ENCODE results near the gene FETUB. TPM values are rescaled to one million over a fixed set of nuclear protein-coding genes. Genes with fewer than 3 reads are reported as not detected.

FETUB gene
- total and polyA plus RNA-seq, 2 of the 8 experiments (the other 6 are each of a cell fraction or from before 2014, with no cell fraction given), result 0.15 TPM; not detected in 1

DNA sequence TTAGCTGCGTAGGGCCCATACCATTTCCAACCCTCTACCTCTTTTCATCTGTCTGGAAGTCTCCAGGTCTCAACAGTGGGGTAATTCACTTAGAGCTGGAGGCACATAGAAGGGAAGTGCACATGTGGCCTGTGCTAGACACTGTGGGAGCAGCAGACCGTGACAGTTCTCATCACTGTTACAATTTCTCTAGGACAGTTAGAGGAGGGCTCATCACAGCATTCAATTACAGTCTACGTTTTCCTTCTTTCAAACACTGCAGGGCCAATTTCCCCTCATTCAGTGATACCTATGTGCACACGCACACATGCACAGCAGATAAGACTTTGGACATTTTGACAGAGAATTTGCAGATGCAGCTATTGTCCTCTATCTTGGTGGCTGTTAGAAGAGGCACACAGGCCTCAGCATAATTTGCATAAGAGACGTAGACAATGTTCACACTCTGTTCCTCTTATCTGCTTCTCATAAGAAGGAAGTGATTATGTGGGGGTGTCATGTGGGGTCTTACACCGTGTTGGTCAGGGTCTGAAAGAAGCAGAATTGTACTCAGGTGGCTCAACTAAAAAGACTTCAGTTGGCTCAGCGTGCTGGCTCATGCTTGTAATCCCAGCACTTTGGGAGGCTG lies 13.0 kb downstream of the FETUB start:
- peaks cover 0 to 5% (median 3%) of the 10 kb centered on the region in 4 experiments; a peak in 3 of 7 replicates for H3K4me1 ChIP-seq (replicated peaks in 1 of 4; ENCODE audit: control insufficient read depth in 3 of 4, insufficient read depth in 4 of 4, low read length in 3 of 4)
- H2AK5ac ChIP-seq (ENCODE audit: low read depth, low read length), result no peak overlapping the region
- POLR2A ChIA-PET (ENCODE audit: partially characterized antibody), result interaction anchor here (0.6 to 3.7 kb wide), 9 partner anchors 10 to 130 kb away, joined by 3 to 26 read pairs (median 3); partner anchors contain the start of gene EIF4A2
- H3K36me3 ChIP-seq (ENCODE audit: control insufficient read depth in 2 of 4, insufficient read depth in 4 of 4, low read length in 3 of 4), result no peaks in the 10 kb centered on the region
- FAIRE-seq (no peak), DNase-seq (ENCODE audit: low read depth in 1 of 2, low spot score in 2 of 2) (no peak)
- 0 out of 4 replicates have a peak, but pooled peaks cover 0 to 3% of the 10 kb centered on the region in 2 experiments for H3K9me3 ChIP-seq (ENCODE audit: insufficient read depth in 2 of 2, low read depth in 1 of 2, low read length in 1 of 2)
- H3K79me2 ChIP-seq (ENCODE audit: control insufficient read depth in 1 of 2, insufficient read depth in 2 of 2, low read length in 2 of 2), result no peaks in the 10 kb centered on the region; a peak in 1 of 4 replicates
- no peak overlapping the region for H3K27ac ChIP-seq (ENCODE audit: low read depth, low read length)
- no peaks in the 10 kb centered on the region for H4K20me1 ChIP-seq (replicated peaks in 1 of 2; ENCODE audit: control insufficient read depth in 1 of 2, insufficient read depth in 2 of 2, low read length in 2 of 2)
- H3K27me3 ChIP-seq (replicated peaks in 1 of 4; ENCODE audit: control insufficient read depth in 3 of 4, extremely low read depth in 1 of 4, insufficient read depth in 3 of 4, low read length in 3 of 4), result no peaks in the 10 kb centered on the region
- CTCF ChIA-PET (ENCODE audit: partially characterized antibody), result interaction anchor here (0.6 to 2.9 kb wide), 13 partner anchors 9 to 211 kb away, joined by 3 to 34 read pairs (median 5); partner anchors contain the start of gene AHSG
- H2BK5ac ChIP-seq (ENCODE audit: low read depth, low read length), result no peak overlapping the region
- H4K5ac ChIP-seq (ENCODE audit: insufficient read length, low read depth, low read length), result no peak overlapping the region
- no peaks in the 10 kb centered on the region; the same call in 1 of the 2 replicates for H3K79me1 ChIP-seq (ENCODE audit: low read depth, low read length)
- H3K9ac ChIP-seq (replicated peaks in 1 of 4; ENCODE audit: extremely low read depth in 1 of 4, low read depth in 3 of 4, low read length in 3 of 4), result no peak overlapping the region
- H2AFZ ChIP-seq (ENCODE audit: low read length), result no peak overlapping the region
- 0 out of 2 replicates have a peak overlapping the region, but pooled peaks have one; percentile 2 for H3K18ac ChIP-seq (ENCODE audit: extremely low read depth, low read length)
- no peak overlapping the region for H2BK12ac ChIP-seq (ENCODE audit: low read depth, low read length)
- H3K14ac ChIP-seq (ENCODE audit: insufficient read length), result no peak overlapping the region
- H2BK20ac ChIP-seq (ENCODE audit: low read length), result no peak overlapping the region
- H3K4me2 ChIP-seq (ENCODE audit: insufficient read depth in 1 of 2, low read depth in 2 of 2, low read length in 2 of 2), result no peak overlapping the region
- no peak overlapping the region for H3K56ac ChIP-seq (replicated peaks; ENCODE audit: insufficient read length, low read depth, low read length)
- H2BK15ac ChIP-seq (ENCODE audit: low read length), result no peak overlapping the region
- H3K4ac ChIP-seq (replicated peaks; ENCODE audit: insufficient read length, low read depth, low read length), result no peak overlapping the region
- no peak overlapping the region for H4K8ac ChIP-seq (ENCODE audit: extremely low read depth, insufficient read depth, low read length)
- 89% methylated on average over 7 of the region's 7 CpGs; no CpG with 5 or more reads in 1 of the 2 experiments for WGBS, 2 experiments (ENCODE audit: extremely low coverage in 1 of 2, insufficient coverage in 1 of 2, insufficient read length in 1 of 2, insufficient replicate concordance in 2 of 2, low coverage in 1 of 2, low lambda C conversion rate in 2 of 2, missing lambda C conversion rate in 1 of 2)
- H3K4me3 ChIP-seq (ENCODE audit: extremely low read depth in 1 of 4, insufficient read depth in 2 of 4, low read depth in 3 of 4, low read length in 4 of 4), result no peak overlapping the region
- no peak overlapping the region for H4K91ac ChIP-seq (replicated peaks; ENCODE audit: insufficient read length, low read length)
- H3K23me2 ChIP-seq (ENCODE audit: low read depth, low read length), result peaks cover 2% of the 10 kb centered on the region; the same call in 1 of the 2 replicates
- H2BK120ac ChIP-seq (replicated peaks; ENCODE audit: low read depth, low read length), result no peak overlapping the region
- no peak overlapping the region for H3K23ac ChIP-seq (ENCODE audit: insufficient read length)
- TF ChIP-seq RXRA (IDR thresholded peaks at IDR 0.05; ENCODE audit: insufficient read depth, low read depth, low read length) (no peak), TEAD4 (IDR thresholded peaks at IDR 0.05; ENCODE audit: low read depth, low read length) (no peak), JUN (IDR thresholded peaks at IDR 0.05; ENCODE audit: low read depth, low read length) (no peak), MAX (IDR thresholded peaks at IDR 0.05) (no peak), POLR2A (IDR thresholded peaks at IDR 0.05; ENCODE audit: control extremely low read depth in 1 of 2, low read depth in 2 of 2, low read length in 2 of 2) (no peak), TAF7 (optimal IDR thresholded peaks at IDR 0.05; ENCODE audit: borderline replicate concordance, low read depth, low read length) (no peak)
